NCI-H1436 (cell line): ENCODE results near the gene C1QTNF7.

Experiments
- DNase-seq: peaks from one replicate; lab custom pipeline; 2025; lab: John Stamatoyannopoulos, UW

Gene C1QTNF7

GRCh38 chr4:15427701-15428100 lies at the start of gene C1QTNF7:
Gene C1QTNF7 (plus strand): TSS chr4:15428033. CDS start chr4:15435744, 7,711 bp downstream.
- DNase-seq, result no peak

- no peak for DNase-seq
Measured at GRCh38 chr4:15378062-15378461, 49.8 kb upstream of the C1QTNF7 start.

- DNase-seq, result no peak
Measured at GRCh38 chr4:15378493-15378892, 49.3 kb upstream of the C1QTNF7 start.

GRCh38 chr4:15381806-15382338 lies 46.0 kb upstream of the C1QTNF7 start:
- no peak for DNase-seq

GRCh38 chr4:15382669-15383273 lies 45.1 kb upstream of the C1QTNF7 start:
- DNase-seq, result no peak

- DNase-seq, result no peak
Measured at GRCh38 chr4:15385515-15385914, 42.3 kb upstream of the C1QTNF7 start.

- DNase-seq, result no peak
Measured at GRCh38 chr4:15385928-15386327, 41.9 kb upstream of the C1QTNF7 start.

- DNase-seq, result no peak
Measured at GRCh38 chr4:15390494-15390893, 37.3 kb upstream of the C1QTNF7 start.

GRCh38 chr4:15392053-15392805 lies 35.6 kb upstream of the C1QTNF7 start:
- no peak for DNase-seq

- no peak for DNase-seq
Measured at GRCh38 chr4:15395311-15395710, 32.5 kb upstream of the C1QTNF7 start.

- no peak for DNase-seq
Measured at GRCh38 chr4:15396157-15396800, 31.6 kb upstream of the C1QTNF7 start.

GRCh38 chr4:15398001-15398400 lies 29.8 kb upstream of the C1QTNF7 start:
- no peak for DNase-seq

GRCh38 chr4:15398732-15399131 lies 29.1 kb upstream of the C1QTNF7 start:
- no peak for DNase-seq

- no peak for DNase-seq
Measured at GRCh38 chr4:15400226-15400625, 27.6 kb upstream of the C1QTNF7 start.

GRCh38 chr4:15400981-15401671 lies 26.7 kb upstream of the C1QTNF7 start:
- no peak for DNase-seq

GRCh38 chr4:15402146-15402545 lies 25.7 kb upstream of the C1QTNF7 start:
- no peak for DNase-seq

- no peak for DNase-seq
Measured at GRCh38 chr4:15402974-15403373, 24.9 kb upstream of the C1QTNF7 start.

GRCh38 chr4:15405018-15405417 lies 22.8 kb upstream of the C1QTNF7 start:
- DNase-seq, result no peak

- DNase-seq, result no peak
Measured at GRCh38 chr4:15410750-15411149, 17.1 kb upstream of the C1QTNF7 start.

GRCh38 chr4:15412461-15412860 lies 15.4 kb upstream of the C1QTNF7 start:
- no peak for DNase-seq

- DNase-seq, result no peak
Measured at GRCh38 chr4:15413010-15413622, 14.7 kb upstream of the C1QTNF7 start.

GRCh38 chr4:15413623-15414019 lies 14.2 kb upstream of the C1QTNF7 start:
- no peak for DNase-seq
